GM21825 (cell line): ENCODE results near the gene SLFN11.
"Not testable (repeated sequence)": the region's sequence is repeated elsewhere in the genome, so short reads cannot be mapped to it uniquely, and the experiment has no call there.

Experiments
- ATAC-seq: cut with Tn5 transposase; IDR thresholded peaks from one replicate; pipeline ENCODE4 v1.9.1; 2021; ENCODE audit warnings: mild to moderate bottlenecking, moderate library complexity; ENCODE audit not compliant: unreplicated experiment

Gene SLFN11, protein sequence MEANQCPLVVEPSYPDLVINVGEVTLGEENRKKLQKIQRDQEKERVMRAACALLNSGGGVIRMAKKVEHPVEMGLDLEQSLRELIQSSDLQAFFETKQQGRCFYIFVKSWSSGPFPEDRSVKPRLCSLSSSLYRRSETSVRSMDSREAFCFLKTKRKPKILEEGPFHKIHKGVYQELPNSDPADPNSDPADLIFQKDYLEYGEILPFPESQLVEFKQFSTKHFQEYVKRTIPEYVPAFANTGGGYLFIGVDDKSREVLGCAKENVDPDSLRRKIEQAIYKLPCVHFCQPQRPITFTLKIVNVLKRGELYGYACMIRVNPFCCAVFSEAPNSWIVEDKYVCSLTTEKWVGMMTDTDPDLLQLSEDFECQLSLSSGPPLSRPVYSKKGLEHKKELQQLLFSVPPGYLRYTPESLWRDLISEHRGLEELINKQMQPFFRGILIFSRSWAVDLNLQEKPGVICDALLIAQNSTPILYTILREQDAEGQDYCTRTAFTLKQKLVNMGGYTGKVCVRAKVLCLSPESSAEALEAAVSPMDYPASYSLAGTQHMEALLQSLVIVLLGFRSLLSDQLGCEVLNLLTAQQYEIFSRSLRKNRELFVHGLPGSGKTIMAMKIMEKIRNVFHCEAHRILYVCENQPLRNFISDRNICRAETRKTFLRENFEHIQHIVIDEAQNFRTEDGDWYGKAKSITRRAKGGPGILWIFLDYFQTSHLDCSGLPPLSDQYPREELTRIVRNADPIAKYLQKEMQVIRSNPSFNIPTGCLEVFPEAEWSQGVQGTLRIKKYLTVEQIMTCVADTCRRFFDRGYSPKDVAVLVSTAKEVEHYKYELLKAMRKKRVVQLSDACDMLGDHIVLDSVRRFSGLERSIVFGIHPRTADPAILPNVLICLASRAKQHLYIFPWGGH

DNA sequence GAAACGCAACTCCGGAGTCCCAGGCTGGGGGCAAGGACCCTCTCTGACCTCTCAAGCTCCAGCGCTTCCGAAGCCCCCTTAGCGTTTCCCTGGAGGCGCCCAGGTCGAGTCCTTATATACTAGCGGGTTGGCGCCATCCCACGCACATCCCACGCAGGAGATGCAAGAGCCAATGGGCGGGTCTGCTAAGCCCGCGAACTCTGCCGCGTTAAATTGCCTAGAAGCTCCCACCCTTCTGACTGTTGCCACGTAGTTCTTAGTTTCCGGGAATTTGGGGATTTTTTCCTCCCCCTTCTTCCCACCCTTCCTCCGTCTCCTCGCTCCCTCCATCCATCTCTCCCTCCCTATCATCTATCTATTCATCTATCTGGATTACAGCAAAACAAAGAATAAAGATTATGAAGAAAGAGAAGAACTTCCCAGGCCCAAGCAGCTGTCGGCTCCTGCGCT is at the start of gene SLFN11:
TSS of gene SLFN11 (minus strand) at position 88 of the 450 bp plus-strand sequence. CDS start 9,814 bp downstream, outside the sequence.
- peak; percentile 49 for ATAC-seq

DNA sequence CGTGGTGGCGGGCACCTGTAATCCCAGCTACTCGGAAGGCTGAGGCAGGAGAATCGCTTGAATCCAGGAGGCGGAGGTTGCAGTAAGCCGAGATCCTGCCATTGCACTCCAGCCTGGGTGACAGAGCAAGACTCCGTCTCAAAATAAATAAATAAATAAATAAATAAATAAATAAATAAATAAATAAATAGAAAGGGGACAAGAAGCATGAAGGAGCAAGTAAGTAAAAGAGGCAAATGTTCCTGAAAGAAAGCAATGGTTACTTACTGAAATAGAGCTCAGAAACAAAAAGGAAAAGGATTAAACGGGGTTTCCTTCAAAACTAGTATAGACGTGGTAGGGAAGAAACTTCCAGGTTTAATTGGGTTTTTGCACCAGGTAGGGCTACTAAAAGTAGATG is 47.6 kb upstream of the SLFN11 start:
- not testable (repeated sequence) for ATAC-seq

DNA sequence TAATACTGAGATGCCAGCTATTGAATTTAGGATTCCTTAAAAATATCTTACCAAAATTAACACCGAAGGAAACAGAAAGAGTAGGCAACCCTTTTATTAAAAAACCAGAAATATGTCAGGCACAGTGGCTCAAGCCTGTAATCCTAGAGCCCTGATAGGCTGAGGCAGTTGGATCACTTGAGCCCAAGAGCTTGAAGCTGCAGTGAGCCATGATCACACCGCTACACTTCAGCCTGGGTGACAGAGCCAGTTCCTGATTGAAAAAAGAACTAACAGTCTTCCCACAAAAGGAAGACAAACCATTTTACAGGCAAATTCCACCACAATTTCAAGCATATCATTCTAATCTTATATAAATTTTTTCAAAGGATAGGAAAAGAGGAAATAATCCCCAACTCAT is 43.2 kb upstream of the SLFN11 start:
- ATAC-seq: no peak

DNA sequence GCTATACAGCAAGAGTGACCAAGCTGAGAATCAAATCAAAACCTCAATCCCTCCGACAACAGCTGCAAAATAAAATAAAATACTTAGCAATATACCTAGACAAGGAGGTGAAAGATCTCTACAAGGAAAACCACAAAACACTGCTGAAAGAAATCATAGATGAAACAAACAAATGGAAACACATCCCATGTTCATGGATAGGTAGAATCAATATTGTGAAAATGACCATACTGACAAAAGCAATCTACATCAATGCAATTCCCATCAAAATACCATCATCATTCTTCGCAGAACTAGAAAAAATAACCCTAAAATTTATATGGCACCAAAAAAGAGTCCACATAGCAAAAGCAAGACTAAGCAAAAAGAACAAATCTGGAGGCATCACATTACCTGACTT is 41.3 kb upstream of the SLFN11 start:
- ATAC-seq: not testable (repeated sequence)

DNA sequence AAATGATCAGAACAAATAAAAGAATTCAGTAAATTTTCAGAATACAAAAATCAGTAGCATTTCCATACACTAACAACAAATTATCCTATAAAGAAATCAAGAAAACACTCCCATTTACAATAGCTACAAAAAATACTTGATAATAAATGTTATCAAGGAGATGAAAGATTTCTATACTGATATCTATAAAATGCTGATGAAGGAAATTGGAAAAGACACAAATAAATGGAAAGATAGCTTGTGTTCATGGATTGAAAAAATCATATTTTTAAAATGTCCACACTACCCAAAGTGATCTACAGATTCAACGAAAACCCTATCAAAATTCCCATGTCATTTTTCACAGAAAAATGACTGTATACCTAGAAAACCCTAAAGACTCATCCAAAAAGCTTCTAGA is 40.8 kb upstream of the SLFN11 start:
- no peak for ATAC-seq

DNA sequence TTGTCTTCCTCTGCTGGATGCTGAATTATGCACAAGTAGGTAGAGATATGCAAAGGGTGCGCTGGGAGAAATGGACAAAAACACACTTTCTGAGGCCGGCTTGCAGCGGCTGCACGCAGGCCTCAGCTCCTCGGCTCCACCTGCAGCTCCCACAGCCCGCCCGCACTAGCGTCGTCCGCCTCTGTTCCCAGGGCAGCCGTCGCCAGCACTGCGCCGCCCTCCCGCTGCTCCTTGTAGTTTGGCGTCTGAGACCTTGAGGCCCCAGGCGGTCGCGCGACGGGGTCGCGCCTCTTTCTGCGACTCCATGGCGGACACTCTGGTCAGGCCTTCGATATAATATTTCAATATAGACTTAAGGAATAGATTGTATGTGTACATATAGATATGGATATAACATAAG is 34.1 kb upstream of the SLFN11 start:
- no peak for ATAC-seq

DNA sequence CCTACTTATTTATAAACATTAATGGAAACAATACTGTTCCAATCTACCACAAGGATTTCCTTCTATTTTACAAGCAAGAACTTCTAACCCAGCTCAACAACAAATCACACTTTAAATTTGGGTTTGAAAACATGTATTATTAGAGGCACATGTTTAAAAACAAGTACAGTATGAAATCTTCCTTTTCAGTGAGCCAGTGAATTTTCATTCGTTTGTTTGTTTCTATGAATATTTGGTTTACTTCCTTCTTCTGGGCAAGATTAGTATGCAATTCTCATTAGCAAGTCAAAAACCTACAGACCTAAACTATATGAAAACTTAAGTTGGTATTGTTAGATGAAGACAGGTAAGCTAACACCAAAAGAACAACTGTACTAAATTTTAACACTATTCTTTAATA is 33.1 kb upstream of the SLFN11 start:
- ATAC-seq: no peak

DNA sequence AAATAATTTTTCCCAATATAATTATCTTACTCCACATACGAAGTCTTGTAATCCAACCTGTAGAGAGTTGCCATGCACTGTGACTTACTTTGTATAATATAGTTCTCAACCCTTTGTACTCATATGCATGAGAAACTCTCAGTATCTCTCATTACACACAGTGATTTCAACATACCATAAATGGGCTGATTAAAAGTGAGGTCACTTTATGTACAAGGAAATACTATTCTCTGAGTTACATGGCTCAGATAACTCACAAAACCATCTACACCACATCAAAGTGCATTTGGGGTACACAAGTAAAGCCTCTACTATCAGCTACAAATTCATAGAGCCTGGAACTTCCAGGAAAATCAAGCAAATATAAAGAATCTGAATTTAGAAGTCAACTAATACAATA is 30.9 kb upstream of the SLFN11 start:
- ATAC-seq: no peak

DNA sequence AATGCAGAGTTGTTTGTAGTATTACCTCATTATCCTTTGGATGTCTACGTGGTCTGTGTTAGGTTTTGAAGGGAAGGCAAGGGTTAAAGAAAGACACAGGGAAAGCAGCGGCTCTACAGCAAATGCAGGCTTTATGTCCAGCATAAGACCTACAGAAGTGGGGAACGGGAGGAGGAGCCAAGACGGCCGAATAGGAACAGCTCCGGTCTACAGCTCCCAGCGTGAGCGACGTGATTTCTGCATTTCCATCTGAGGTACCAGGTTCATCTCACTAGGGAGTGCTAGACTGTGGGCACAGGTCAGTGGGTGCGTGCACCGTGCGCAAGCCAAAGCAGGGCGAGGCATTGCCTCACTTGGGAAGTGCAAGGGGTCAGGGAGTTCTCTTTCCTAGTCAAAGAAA is 20.4 kb upstream of the SLFN11 start:
- ATAC-seq: not testable (repeated sequence)

DNA sequence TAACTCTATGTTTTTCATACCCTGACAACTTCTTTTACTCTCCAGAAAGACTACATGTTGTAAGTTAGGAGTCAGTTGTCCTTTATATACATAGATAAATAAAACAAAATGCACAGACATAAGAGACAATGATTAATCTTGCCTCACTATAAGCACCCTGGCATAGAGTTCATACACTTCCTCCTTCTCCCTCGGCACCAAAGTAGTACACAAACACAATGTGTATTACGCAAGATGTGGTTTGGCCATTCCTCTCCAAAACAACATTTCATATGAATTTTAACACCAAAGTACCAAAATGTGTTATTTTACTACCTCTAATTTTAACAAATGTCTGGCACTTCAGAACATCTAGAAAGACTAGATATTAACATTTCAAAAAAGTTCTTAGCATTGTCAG is 17.2 kb upstream of the SLFN11 start:
- no peak for ATAC-seq

DNA sequence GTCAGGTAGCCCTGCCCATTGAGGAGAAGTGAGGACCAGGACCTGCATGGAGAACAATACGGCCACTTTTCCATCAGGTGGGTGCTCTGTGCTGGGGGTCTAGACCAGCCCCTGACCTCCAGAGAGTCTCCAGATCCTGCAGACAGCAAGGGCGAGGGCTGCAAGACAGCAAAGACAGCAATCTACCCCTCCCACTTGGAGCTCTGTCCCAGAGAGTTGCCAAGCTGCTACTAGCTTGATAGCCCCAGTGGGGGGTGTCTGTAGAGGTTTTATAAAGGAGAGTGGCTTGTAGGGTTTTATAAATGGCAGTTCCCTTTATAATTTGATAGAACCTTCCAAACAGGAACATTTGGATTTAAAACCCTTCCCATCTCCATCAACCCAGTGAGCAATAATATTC is 16.7 kb upstream of the SLFN11 start:
- no peak for ATAC-seq

DNA sequence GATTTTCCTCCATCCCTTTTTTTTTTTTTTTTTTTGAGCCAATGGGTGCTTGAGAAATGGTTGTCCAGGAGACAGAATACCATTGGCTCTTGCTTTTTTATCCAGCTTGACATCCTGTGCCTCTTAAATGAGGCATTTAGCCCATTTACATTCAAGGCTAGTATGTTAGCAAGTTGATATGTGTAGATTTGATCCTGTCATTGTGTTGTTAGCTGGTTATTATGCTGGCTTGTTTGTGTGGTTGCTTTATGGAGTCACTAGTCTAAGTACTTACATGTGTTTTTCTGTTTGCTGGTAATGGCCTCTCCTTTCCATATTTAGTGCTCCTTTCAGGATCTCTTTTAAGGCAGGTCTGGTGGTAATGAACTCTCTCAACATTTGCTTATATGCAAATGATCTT is 14.1 kb upstream of the SLFN11 start:
- no peak for ATAC-seq

DNA sequence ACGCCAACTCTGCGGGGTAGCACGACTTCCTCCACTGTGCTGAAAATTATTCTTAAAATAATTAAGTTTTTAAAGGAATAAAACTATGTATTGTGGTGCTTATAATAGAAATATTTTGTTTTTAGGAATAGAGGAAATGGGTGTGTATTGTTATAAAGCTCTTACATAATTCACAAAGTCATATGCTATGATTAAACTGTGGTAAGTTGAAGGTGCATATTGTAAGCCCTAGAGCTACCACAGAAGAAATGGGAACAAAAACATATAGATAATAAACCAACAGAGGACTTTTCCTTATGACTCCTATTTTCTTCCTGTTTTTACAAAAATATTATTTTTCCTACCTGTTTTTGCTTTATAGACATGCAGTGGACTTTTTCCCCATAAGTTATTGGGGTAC is 4.3 kb upstream of the SLFN11 start:
- ATAC-seq: no peak

DNA sequence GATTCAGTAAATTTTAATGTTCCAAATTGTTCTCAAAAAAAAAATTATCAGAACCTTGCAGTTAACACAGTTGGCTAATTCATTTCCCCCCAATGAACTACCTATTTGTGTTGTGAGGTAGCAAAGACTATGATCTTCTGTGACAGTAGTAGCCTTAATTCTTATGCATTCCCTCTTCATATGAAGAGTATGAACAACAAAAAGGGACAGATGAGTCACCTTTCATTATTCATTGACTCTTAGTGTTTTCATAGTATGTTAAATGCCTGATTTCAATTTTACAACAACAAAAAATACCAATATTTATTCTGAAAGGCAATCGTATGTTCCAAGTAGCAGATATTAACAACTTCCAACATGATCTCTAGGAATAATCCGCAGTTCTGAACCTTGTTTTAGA is 3.6 kb upstream of the SLFN11 start:
- ATAC-seq: no peak

DNA sequence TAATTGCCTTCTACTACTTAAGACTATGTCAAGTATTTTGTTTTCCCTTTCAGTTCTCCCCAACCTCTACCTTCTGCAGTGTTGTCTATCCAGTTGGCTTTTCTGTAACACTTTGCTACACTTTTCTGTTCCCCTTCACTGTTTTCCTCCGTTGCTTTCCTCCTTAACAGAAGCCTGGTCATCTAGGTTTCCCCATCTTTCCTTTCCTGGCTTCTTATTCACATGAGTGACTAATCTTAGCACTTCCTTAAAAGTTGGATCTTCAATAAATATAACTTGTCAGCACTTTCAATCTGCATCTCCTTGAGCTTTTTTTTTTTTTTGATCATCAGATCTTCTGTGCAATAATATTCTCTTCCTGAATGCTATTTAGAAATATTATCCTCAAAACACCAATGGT is 2.8 kb upstream of the SLFN11 start:
- ATAC-seq: no peak

DNA sequence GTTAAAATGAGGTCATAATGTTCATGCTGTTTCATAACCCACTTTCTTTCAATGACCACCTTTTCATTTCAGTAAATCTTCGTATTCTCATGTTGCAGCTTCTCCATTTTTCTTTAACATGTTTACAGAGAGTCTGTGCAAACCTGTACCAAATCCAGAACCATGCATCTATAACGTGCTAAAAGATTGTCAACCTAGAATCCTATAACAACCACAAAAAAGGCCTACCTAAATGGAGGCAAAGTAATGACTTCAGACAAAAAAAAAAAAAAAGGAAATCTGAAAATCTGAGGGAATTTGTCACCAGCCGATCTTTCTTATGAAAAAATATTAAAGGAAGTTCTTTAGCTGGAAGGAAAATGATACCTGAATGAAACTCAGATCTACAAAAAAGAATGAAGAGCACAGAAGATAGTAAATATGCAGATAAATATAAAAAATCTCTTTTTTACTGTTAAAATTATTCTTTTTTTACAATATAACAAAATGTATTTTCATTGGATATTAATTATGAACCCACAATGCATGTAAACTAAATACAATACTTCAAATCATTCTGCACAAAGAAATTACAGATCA is 1.4 kb upstream of the SLFN11 start:
- no peak for ATAC-seq

DNA sequence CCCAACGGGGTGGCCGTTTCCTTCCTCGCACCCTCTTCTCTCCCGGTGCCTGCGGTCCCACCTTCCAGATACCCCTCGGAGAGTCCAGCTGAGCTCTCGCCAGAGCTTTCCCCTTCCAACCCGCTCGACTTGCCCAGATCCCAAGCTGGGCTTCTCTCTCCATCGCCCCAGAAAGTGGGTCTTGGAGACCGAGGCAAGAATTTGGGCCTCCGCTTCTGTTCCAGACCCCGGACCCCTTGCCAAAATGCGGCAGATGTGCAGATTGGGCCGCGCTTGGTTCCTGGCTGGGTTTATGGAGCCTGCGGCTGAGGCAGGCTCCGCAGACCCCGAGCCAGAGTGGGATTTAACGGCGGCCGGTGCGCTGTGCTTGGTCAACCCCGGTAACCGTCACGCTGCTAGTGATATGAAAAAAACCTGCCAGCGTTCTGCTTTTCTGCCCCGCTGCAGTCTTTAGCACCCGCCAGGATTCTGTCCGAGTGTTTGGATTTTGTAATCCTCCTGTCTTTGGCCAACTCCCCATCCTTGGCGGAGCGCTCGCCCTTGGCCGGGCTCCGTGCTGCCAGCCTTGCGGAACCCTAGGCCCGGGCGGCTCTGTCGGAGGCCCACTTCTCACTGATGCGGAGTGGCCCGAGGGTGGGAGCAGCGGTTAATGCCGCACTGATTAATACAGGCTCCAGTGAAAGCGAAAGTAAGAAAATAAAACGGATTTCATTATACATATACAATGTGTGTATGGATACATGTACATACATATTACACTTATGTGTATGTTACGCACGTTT is 754 bp upstream of the SLFN11 start:
- ATAC-seq: peak; percentile 42

DNA sequence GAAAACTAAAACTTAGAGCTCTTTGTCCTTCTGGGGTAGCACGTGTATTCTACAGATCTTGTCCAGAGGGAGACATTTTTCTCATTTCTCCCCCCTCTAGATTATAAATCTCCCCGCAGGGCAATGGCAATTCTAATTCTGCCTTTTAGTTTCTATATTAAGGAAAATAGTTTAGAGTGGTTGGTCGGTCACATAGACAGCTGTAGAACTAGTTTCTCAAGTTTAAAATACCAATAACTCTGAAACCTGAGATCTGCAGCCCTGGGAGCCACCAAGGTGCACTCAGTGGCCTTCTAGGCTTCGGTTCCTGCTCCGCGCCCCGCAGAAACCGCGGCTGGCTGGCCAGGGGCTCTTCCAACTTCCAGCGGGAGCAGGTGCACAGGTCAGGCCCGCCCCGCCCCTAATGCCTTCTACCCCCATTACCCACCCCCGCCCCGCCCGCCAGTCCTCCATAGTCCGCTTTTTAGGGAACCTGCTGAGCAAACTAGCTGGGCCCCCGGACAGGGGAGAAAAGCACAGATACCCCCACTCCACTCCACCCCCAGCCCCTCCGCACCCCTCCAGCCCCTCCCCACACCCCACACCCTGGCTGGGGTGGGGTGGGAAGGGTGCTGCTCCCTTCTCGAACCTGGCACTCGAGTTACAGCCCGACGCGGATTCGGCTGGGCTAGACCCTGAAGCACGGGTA is 431 bp downstream of the SLFN11 start:
- ATAC-seq: no peak

DNA sequence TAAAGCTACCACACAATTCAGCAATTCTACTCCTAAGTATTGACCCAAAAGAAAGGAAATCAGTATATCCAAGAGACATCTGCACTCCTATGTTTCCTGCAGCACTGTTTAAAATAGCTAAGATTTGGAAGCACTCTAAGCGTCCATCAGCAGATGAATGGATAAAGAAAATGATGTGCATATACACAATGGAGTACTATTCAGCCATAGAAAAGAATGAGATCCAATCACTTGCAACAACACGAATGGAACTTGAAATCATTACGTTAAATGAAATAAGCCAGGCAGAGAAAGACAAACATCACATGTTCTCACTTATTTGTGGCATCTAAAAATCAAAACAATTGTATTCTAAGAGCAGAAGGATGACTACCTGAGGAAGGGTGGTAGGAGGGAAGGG is 1.5 kb downstream of the SLFN11 start:
- ATAC-seq: no peak
